ENCODE data around the gene RCAN1. TPM values are rescaled to one million over a fixed set of nuclear protein-coding genes. Genes with fewer than 3 reads are reported as not detected.

RCAN1 gene
- polyA plus RNA-seq, 2 of the 4 experiments (the other 2 are of a cell fraction) = 10.2 to 11.9 TPM

- 45% methylated on average over 6 of the region's 6 CpGs for WGBS (ENCODE audit: missing lambda C conversion rate)
These were observed 38.6 kb upstream of the RCAN1 start for GRCh38 chr21:34653522-34653921.

GRCh38 chr21:34651642-34652041 is 36.7 kb upstream of the RCAN1 start:
- POLR2A ChIA-PET = no interaction called here

More at GRCh38 chr21:34653522-34653921, 38.6 kb upstream of the RCAN1 start:
- H3K9me3 ChIP-seq = no peaks in the 10 kb centered on the region
- ATAC-seq (no peak), FAIRE-seq (no peak), DNase-seq (ENCODE audit: low read depth in 1 of 2, low spot score in 1 of 2) (no peak)
- TF ChIP-seq HDAC2 (IDR thresholded peaks at IDR 0.05) = no peak
- no peak for TF ChIP-seq SREBF2 (IDR thresholded peaks at IDR 0.05)
- TF ChIP-seq POLR2AphosphoS2 (conservative IDR thresholded peaks at IDR 0.05; ENCODE audit: low read length) = no peak
- TF ChIP-seq CHD4 (IDR thresholded peaks at IDR 0.05; ENCODE audit: borderline replicate concordance) = no peak
- TF ChIP-seq TP53 (CRISPR knock-in tag; IDR thresholded peaks at IDR 0.05) = no peak
- TF ChIP-seq BHLHE40 (IDR thresholded peaks at IDR 0.05; ENCODE audit: low read depth, low read length) = no peak
- ChIA-PET POLR2A (interaction anchor here (0.6 kb wide), 1 partner anchor 970 kb away, joined by 3 read pairs; no protein-coding TSS in a partner anchor), CTCF (interaction anchor here (0.6 to 1.8 kb wide), 6 partner anchors 12 to 286 kb away, joined by 3 to 4 read pairs (median 4); no protein-coding TSS in a partner anchor)
- H3K4me3 ChIP-seq = no peak overlapping the region
- H3K27ac ChIP-seq = no peak overlapping the region
- no peak overlapping the region for H3K4me2 ChIP-seq
- H3K4me1 ChIP-seq = no peaks in the 10 kb centered on the region

GRCh38 chr21:34650861-34651431 is 36.0 kb upstream of the RCAN1 start:
- 0% methylated on average over 1 of the region's 1 CpG for WGBS (ENCODE audit: missing lambda C conversion rate)
- TF ChIP-seq JUN (IDR thresholded peaks at IDR 0.05) = no peak
- no peak for TF ChIP-seq HOXB13 (CRISPR knock-in tag; IDR thresholded peaks at IDR 0.05; ENCODE audit: low read depth)
- no peak for TF ChIP-seq CBX2 (IDR thresholded peaks at IDR 0.05; ENCODE audit: borderline replicate concordance, low read depth)
- no peak for TF ChIP-seq USF2 (IDR thresholded peaks at IDR 0.05)
- no peak for TF ChIP-seq EHMT2 (IDR thresholded peaks at IDR 0.05; ENCODE audit: low read depth)
- no peak for TF ChIP-seq FOSB (CRISPR knock-in tag; IDR thresholded peaks at IDR 0.05)
- no peak for TF ChIP-seq RFX5 (IDR thresholded peaks at IDR 0.05)
- no peak for TF ChIP-seq ATOH8 (CRISPR knock-in tag; IDR thresholded peaks at IDR 0.05; ENCODE audit: low read depth)
- no peak for TF ChIP-seq KDM5A (IDR thresholded peaks at IDR 0.05)
- TF ChIP-seq ZSCAN20 (CRISPR knock-in tag; IDR thresholded peaks at IDR 0.05) = no peak
- Histone ChIP-seq H3K27ac (no peak overlapping the region), H3K4me3 (no peak overlapping the region), H3K4me2 (no peak overlapping the region), H3K4me1 (no peaks in the 10 kb centered on the region), H3K9me3 (no peaks in the 10 kb centered on the region)
- ChIA-PET CTCF (no interaction called here), POLR2A (no interaction called here)
- FAIRE-seq (no peak), DNase-seq (ENCODE audit: low read depth in 1 of 2, low spot score in 1 of 2) (no peak), ATAC-seq (no peak)

More at GRCh38 chr21:34651642-34652041, 36.7 kb upstream of the RCAN1 start:
- no peak overlapping the region for H3K27ac ChIP-seq
- TF ChIP-seq TFCP2L1 (CRISPR knock-in tag; IDR thresholded peaks at IDR 0.05) (no peak), HDAC2 (IDR thresholded peaks at IDR 0.05) (no peak), MAZ (IDR thresholded peaks at IDR 0.05; ENCODE audit: borderline replicate concordance, low read depth, low read length) (no peak), ZNF302 (CRISPR knock-in tag; IDR thresholded peaks at IDR 0.05) (no peak), POLR2A (IDR thresholded peaks at IDR 0.05; ENCODE audit: low read length) (no peak), CBX8 (IDR thresholded peaks at IDR 0.05) (no peak), FOSB (CRISPR knock-in tag; IDR thresholded peaks at IDR 0.05) (no peak), USF2 (IDR thresholded peaks at IDR 0.05) (no peak), ZSCAN20 (CRISPR knock-in tag; IDR thresholded peaks at IDR 0.05) (no peak), HOXB5 (CRISPR knock-in tag; IDR thresholded peaks at IDR 0.05) (no peak), REST (IDR thresholded peaks at IDR 0.05) (no peak)
- H3K4me1 ChIP-seq = no peaks in the 10 kb centered on the region
- DNase-seq (ENCODE audit: low read depth in 1 of 2, low spot score in 1 of 2) = no peak
- CTCF ChIA-PET = interaction anchor here (0.9 kb wide), 1 partner anchor 42 kb away, joined by 4 read pairs; no protein-coding TSS in a partner anchor
- no peak for ATAC-seq
- 33% methylated on average over 1 of the region's 1 CpG for WGBS (ENCODE audit: missing lambda C conversion rate)
- H3K9me3 ChIP-seq = no peaks in the 10 kb centered on the region
- no peak for FAIRE-seq
- no peak overlapping the region for H3K4me3 ChIP-seq
- no peak overlapping the region for H3K4me2 ChIP-seq
